HG03025 (cell line): Measurements from ENCODE around the gene TNP2.

Experiments
- ATAC-seq: cut with Tn5 transposase; IDR thresholded peaks from one replicate; pipeline ENCODE4 v1.9.1; 2021; ENCODE audit warnings: mild to moderate bottlenecking, moderate library complexity; ENCODE audit not compliant: unreplicated experiment, low FRiP score

The TNP2 gene

GRCh38 chr16:11245222-11245737 lies 23.8 kb downstream of the TNP2 start:
- ATAC-seq: no peak

GRCh38 chr16:11242658-11243057 lies 26.5 kb downstream of the TNP2 start:
- ATAC-seq: no peak

- ATAC-seq: no peak
Observed at GRCh38 chr16:11241480-11242204, 27.5 kb downstream of the TNP2 start.

- ATAC-seq: no peak
Observed at GRCh38 chr16:11240636-11241473, 28.3 kb downstream of the TNP2 start.

GRCh38 chr16:11239644-11240632 lies 29.2 kb downstream of the TNP2 start:
- ATAC-seq: no peak

GRCh38 chr16:11238272-11239202 lies 30.6 kb downstream of the TNP2 start:
- ATAC-seq: no peak

- no peak for ATAC-seq
Observed at GRCh38 chr16:11236461-11237254, 32.5 kb downstream of the TNP2 start.

- no peak for ATAC-seq
Observed at GRCh38 chr16:11235703-11235991, 33.5 kb downstream of the TNP2 start.

GRCh38 chr16:11234884-11235702 lies 34.0 kb downstream of the TNP2 start:
- ATAC-seq: no peak

- no peak for ATAC-seq
Observed at GRCh38 chr16:11233727-11234376, 35.3 kb downstream of the TNP2 start.

- ATAC-seq: no peak
Observed at GRCh38 chr16:11232852-11233726, 36.0 kb downstream of the TNP2 start.

GRCh38 chr16:11232302-11232851 lies 36.7 kb downstream of the TNP2 start:
- no peak for ATAC-seq

GRCh38 chr16:11231367-11231970 lies 37.7 kb downstream of the TNP2 start:
- ATAC-seq: no peak

- ATAC-seq: no peak
Observed at GRCh38 chr16:11229906-11230305, 39.2 kb downstream of the TNP2 start.

- no peak for ATAC-seq
Observed at GRCh38 chr16:11229432-11229831, 39.7 kb downstream of the TNP2 start.
